Memory B cell (primary cell): ENCODE data around the gene DNA2.
"Not testable (repeated sequence)": the region's sequence is repeated elsewhere in the genome, so short reads cannot be mapped to it uniquely, and the experiment has no call there.

Source experiments
- ATAC-seq: fragments of 150-1000 bp; cut with Tn5 transposase; 2 replicates; pipeline ENCODE4 v1.10.0; 2021; ENCODE audit warnings: low read depth, mild to moderate bottlenecking, moderate library complexity
- DNase-seq, 2 donors: peaks; one replicate each; pipeline ENCODE4 v3.0.0; 2022; ENCODE audit warnings: low spot score in 2 of 2
- H3K27ac Mint-ChIP-seq: one replicate; pipeline ENCODE4 v1.8.0; 2022; ENCODE audit warnings: mild to moderate bottlenecking, moderate library complexity, mixed read lengths
- H3K27me3 Mint-ChIP-seq: one replicate; pipeline ENCODE4 v1.8.0; 2022; ENCODE audit warnings: mixed read lengths
- H3K36me3 Mint-ChIP-seq: one replicate; pipeline ENCODE4 v1.8.0; 2022; ENCODE audit warnings: mild to moderate bottlenecking, mixed read lengths
- H3K4me1 Mint-ChIP-seq: one replicate; pipeline ENCODE4 v1.8.0; 2022; ENCODE audit warnings: mixed read lengths
- H3K4me3 Mint-ChIP-seq: one replicate; pipeline ENCODE4 v1.8.0; 2022; ENCODE audit warnings: mild to moderate bottlenecking, moderate library complexity, mixed read lengths
- H3K9me3 Mint-ChIP-seq: one replicate; pipeline ENCODE4 v1.8.0; 2022; ENCODE audit warnings: mixed read lengths

The DNA2 gene

GRCh38 chr10:68471586-68472408 lies at the start of gene DNA2:
Gene DNA2, minus strand, starts transcription at chr10:68471973. Its CDS starts 109 bp downstream, at chr10:68471864.
- DNase-seq (peak; percentile 68 to 73), ATAC-seq (peak; percentile 90)
- peaks cover 2% of the 10 kb centered on the region for H3K36me3 Mint-ChIP-seq
- no peaks in the 10 kb centered on the region for H3K9me3 Mint-ChIP-seq
- H3K4me3 Mint-ChIP-seq: peak within 1 kb of the TSS; percentile 96
- no peaks in the 10 kb centered on the region for H3K27me3 Mint-ChIP-seq
- H3K4me1 Mint-ChIP-seq: peaks cover 6% of the 10 kb centered on the region
- peak within 1 kb of the TSS; percentile 78 for H3K27ac Mint-ChIP-seq

- DNase-seq, H3K4me1 Mint-ChIP-seq, H3K27ac Mint-ChIP-seq, H3K27me3 Mint-ChIP-seq, H3K4me3 Mint-ChIP-seq, ATAC-seq, H3K9me3 Mint-ChIP-seq: not testable (repeated sequence)
- H3K36me3 Mint-ChIP-seq: peaks cover 16% of the 10 kb centered on the region
Observed at GRCh38 chr10:68518609-68519008, 46.8 kb upstream of the DNA2 start.

GRCh38 chr10:68517188-68517587 lies 45.4 kb upstream of the DNA2 start:
- no peaks in the 10 kb centered on the region for H3K9me3 Mint-ChIP-seq
- peaks cover 16% of the 10 kb centered on the region for H3K36me3 Mint-ChIP-seq
- DNase-seq (no peak), ATAC-seq (no peak)
- H3K4me3 Mint-ChIP-seq: no peak overlapping the region
- H3K27me3 Mint-ChIP-seq: no peaks in the 10 kb centered on the region
- no peak overlapping the region for H3K27ac Mint-ChIP-seq
- H3K4me1 Mint-ChIP-seq: no peaks in the 10 kb centered on the region

- H3K36me3 Mint-ChIP-seq: peaks cover 13% of the 10 kb centered on the region
- no peak for ATAC-seq
Observed at GRCh38 chr10:68516766-68517165, 45.0 kb upstream of the DNA2 start.

GRCh38 chr10:68516216-68516615 lies 44.4 kb upstream of the DNA2 start:
- DNase-seq, H3K4me1 Mint-ChIP-seq, H3K4me3 Mint-ChIP-seq, H3K27me3 Mint-ChIP-seq, ATAC-seq, H3K9me3 Mint-ChIP-seq, H3K27ac Mint-ChIP-seq: not testable (repeated sequence)
- H3K36me3 Mint-ChIP-seq: peaks cover 11% of the 10 kb centered on the region

More at GRCh38 chr10:68516766-68517165, 45.0 kb upstream of the DNA2 start:
- H3K4me1 Mint-ChIP-seq: no peaks in the 10 kb centered on the region
- no peak for DNase-seq
- H3K27ac Mint-ChIP-seq: no peak overlapping the region
- H3K4me3 Mint-ChIP-seq: no peak overlapping the region
- H3K9me3 Mint-ChIP-seq: no peaks in the 10 kb centered on the region
- no peaks in the 10 kb centered on the region for H3K27me3 Mint-ChIP-seq

- Mint-ChIP-seq H3K4me1 (no peaks in the 10 kb centered on the region), H3K4me3 (no peak overlapping the region), H3K27ac (no peak overlapping the region), H3K9me3 (no peaks in the 10 kb centered on the region), H3K36me3 (peaks cover 3% of the 10 kb centered on the region), H3K27me3 (no peaks in the 10 kb centered on the region)
- ATAC-seq (no peak), DNase-seq (no peak)
Observed at GRCh38 chr10:68508090-68508489, 36.3 kb upstream of the DNA2 start.

GRCh38 chr10:68506411-68506810 lies 34.6 kb upstream of the DNA2 start:
- H3K9me3 Mint-ChIP-seq: no peaks in the 10 kb centered on the region
- H3K27me3 Mint-ChIP-seq: no peaks in the 10 kb centered on the region
- DNase-seq: no peak
- H3K36me3 Mint-ChIP-seq: peaks cover 9% of the 10 kb centered on the region
- H3K4me1 Mint-ChIP-seq: no peaks in the 10 kb centered on the region
- no peak for ATAC-seq
- H3K27ac Mint-ChIP-seq: no peak overlapping the region
- H3K4me3 Mint-ChIP-seq: no peak overlapping the region

- Mint-ChIP-seq H3K9me3 (no peaks in the 10 kb centered on the region), H3K27ac (no peak overlapping the region), H3K4me1 (peaks cover 2% of the 10 kb centered on the region), H3K27me3 (no peaks in the 10 kb centered on the region), H3K36me3 (peaks cover 28% of the 10 kb centered on the region), H3K4me3 (no peak overlapping the region)
- DNase-seq (no peak), ATAC-seq (no peak)
Observed at GRCh38 chr10:68502846-68503245, 31.1 kb upstream of the DNA2 start.

- H3K27me3 Mint-ChIP-seq: no peaks in the 10 kb centered on the region
- ATAC-seq: no peak
Observed at GRCh38 chr10:68501691-68502090, 29.9 kb upstream of the DNA2 start.

GRCh38 chr10:68499544-68499943 lies 27.8 kb upstream of the DNA2 start:
- Mint-ChIP-seq H3K9me3 (no peaks in the 10 kb centered on the region), H3K27me3 (no peaks in the 10 kb centered on the region), H3K27ac (no peak overlapping the region), H3K36me3 (peaks cover 33% of the 10 kb centered on the region), H3K4me3 (no peak overlapping the region), H3K4me1 (peaks cover 2% of the 10 kb centered on the region)
- DNase-seq (no peak), ATAC-seq (no peak)

More at GRCh38 chr10:68501691-68502090, 29.9 kb upstream of the DNA2 start:
- peaks cover 30% of the 10 kb centered on the region for H3K36me3 Mint-ChIP-seq
- H3K27ac Mint-ChIP-seq: peak overlapping the region; percentile 62
- no peak for DNase-seq
- no peak overlapping the region for H3K4me3 Mint-ChIP-seq
- H3K9me3 Mint-ChIP-seq: no peaks in the 10 kb centered on the region
- peaks cover 2% of the 10 kb centered on the region for H3K4me1 Mint-ChIP-seq

GRCh38 chr10:68496072-68496471 lies 24.3 kb upstream of the DNA2 start:
- Mint-ChIP-seq H3K27ac (peak overlapping the region; percentile 70), H3K4me3 (no peak overlapping the region), H3K4me1 (no peaks in the 10 kb centered on the region), H3K9me3 (no peaks in the 10 kb centered on the region), H3K27me3 (no peaks in the 10 kb centered on the region), H3K36me3 (peaks cover 27% of the 10 kb centered on the region)
- DNase-seq (no peak), ATAC-seq (no peak)

GRCh38 chr10:68492118-68492517 lies 20.3 kb upstream of the DNA2 start:
- Mint-ChIP-seq H3K4me1 (no peaks in the 10 kb centered on the region), H3K27ac (no peak overlapping the region), H3K4me3 (no peak overlapping the region), H3K9me3 (no peaks in the 10 kb centered on the region), H3K27me3 (no peaks in the 10 kb centered on the region), H3K36me3 (peaks cover 21% of the 10 kb centered on the region)
- no peak for DNase-seq
- ATAC-seq: no peak

- Mint-ChIP-seq H3K36me3 (peaks cover 18% of the 10 kb centered on the region), H3K27ac (no peak overlapping the region), H3K4me1 (no peaks in the 10 kb centered on the region), H3K27me3 (no peaks in the 10 kb centered on the region), H3K4me3 (no peak overlapping the region), H3K9me3 (no peaks in the 10 kb centered on the region)
- ATAC-seq (no peak), DNase-seq (no peak)
Observed at GRCh38 chr10:68489919-68490318, 18.1 kb upstream of the DNA2 start.

- Mint-ChIP-seq H3K27ac (no peak overlapping the region), H3K4me1 (peaks cover 6% of the 10 kb centered on the region), H3K36me3 (peaks cover 2% of the 10 kb centered on the region), H3K4me3 (no peak overlapping the region), H3K27me3 (no peaks in the 10 kb centered on the region), H3K9me3 (peaks cover 2% of the 10 kb centered on the region)
- ATAC-seq (no peak), DNase-seq (no peak)
Observed at GRCh38 chr10:68474021-68474420, 2.2 kb upstream of the DNA2 start.

- ATAC-seq: no peak
- Mint-ChIP-seq H3K4me1 (peaks cover 6% of the 10 kb centered on the region), H3K27me3 (no peaks in the 10 kb centered on the region), H3K9me3 (no peaks in the 10 kb centered on the region), H3K27ac (peak overlapping the region; percentile 78), H3K36me3 (peaks cover 2% of the 10 kb centered on the region), H3K4me3 (peak overlapping the region; percentile 96)
- no peak for DNase-seq
Observed at GRCh38 chr10:68471063-68471585, 649 bp downstream of the DNA2 start.
